ENCODE measurements around the gene EOMES. TPM values are rescaled to one million over a fixed set of nuclear protein-coding genes. Genes with fewer than 3 reads are reported as not detected.

Gene EOMES
- total RNA-seq, 1 donor from 2014 or later: 0.16 TPM

GRCh38 chr3:27681249-27681748 is 40.8 kb downstream of the EOMES start:
- no peak for DNase-seq (ENCODE audit: low spot score)

- DNase-seq (ENCODE audit: low spot score): no peak
Observed at GRCh38 chr3:27680517-27681246, 41.4 kb downstream of the EOMES start.

DNA sequence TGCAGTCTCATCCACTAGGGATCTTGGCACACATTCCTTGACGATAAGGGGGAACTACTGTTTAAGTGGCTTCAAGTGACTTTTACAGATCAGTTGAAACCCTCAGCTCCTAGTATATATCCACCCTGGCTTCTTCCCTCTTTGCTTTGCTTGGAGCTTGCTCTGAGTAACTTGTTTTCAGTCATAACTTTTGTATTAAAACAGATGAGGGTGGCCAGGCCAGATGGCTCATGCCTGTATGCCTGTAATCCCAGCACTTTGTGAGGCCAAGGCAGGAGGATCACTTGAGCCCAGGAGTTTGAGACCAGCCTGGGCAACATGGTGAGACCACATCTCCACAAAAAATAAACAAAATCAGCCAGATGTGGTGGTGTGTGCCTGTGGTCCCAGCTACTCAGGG is 42.4 kb downstream of the EOMES start:
- DNase-seq (ENCODE audit: low spot score): no peak

- DNase-seq (ENCODE audit: low spot score): no peak
Observed at GRCh38 chr3:27678234-27678633, 43.9 kb downstream of the EOMES start.

DNA sequence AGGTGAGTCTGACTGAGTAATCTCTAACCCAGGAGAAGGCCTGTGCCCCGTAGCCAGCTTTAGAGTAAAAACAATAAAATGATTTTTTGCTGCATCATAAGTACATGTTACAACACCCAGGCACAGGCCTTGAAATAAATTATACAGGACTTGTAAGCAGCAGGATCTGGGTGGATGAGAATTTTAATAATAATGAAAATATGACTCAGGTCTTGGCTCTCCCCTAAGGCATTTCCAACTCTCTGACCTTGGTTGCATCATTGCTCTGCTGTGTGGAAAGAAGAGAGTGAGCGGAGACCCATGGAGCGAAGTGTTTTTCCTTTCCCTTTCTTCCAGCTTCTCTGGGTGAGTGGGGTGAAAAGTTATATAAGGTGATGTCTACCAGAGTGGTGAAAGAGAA is 44.6 kb downstream of the EOMES start:
- no peak for DNase-seq (ENCODE audit: low spot score)

GRCh38 chr3:27675287-27675686 is 46.8 kb downstream of the EOMES start:
- DNase-seq (ENCODE audit: low spot score): no peak

- DNase-seq (ENCODE audit: low spot score): no peak
Observed at GRCh38 chr3:27673701-27674100, 48.4 kb downstream of the EOMES start.

- no peak for DNase-seq (ENCODE audit: low spot score)
Observed at GRCh38 chr3:27671101-27671500, 51.0 kb downstream of the EOMES start.

GRCh38 chr3:27670619-27671018 is 51.5 kb downstream of the EOMES start:
- no peak for DNase-seq (ENCODE audit: low spot score)

DNA sequence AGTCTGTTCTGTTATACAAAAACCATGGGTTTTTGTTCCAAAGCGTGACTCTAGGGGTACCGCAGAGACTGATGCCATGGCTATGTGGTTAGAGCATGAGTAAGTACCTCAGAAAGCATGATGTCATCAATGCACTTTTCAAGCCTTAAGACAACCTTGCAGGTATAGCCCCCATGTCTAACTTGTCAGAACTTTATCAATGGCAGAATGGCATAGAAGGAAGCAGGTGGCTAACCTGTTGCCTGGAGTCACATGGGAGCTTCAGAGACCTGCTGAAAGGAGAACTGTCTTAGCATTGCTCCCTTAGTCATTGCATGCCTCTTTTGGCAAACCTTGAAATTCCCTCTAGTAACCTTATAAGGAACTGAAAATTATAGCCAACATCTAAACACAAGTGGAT is 52.5 kb downstream of the EOMES start:
- DNase-seq (ENCODE audit: low spot score): no peak

- DNase-seq (ENCODE audit: low spot score): no peak
Observed at GRCh38 chr3:27667751-27668150, 54.4 kb downstream of the EOMES start.

DNA sequence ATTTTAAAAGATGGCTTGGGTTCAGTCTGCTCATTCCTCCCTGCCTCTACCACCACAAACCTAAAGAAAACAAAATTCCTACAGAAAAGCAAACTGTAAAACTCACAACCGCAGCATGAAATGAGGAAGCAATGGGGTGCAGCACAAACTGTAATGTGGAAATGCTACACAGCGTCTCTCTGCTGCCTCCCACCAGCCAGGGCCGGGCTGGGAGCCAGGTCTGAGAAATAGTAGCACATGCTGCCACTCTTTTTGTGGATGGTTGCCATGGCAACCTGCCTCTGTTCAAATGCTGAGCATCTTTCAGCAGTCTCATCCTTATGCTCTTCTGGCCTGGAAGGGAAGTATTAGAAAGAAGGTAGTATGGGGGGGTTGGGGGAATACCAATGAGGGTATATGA is 55.4 kb downstream of the EOMES start:
- DNase-seq (ENCODE audit: low spot score): peak; percentile 50

DNA sequence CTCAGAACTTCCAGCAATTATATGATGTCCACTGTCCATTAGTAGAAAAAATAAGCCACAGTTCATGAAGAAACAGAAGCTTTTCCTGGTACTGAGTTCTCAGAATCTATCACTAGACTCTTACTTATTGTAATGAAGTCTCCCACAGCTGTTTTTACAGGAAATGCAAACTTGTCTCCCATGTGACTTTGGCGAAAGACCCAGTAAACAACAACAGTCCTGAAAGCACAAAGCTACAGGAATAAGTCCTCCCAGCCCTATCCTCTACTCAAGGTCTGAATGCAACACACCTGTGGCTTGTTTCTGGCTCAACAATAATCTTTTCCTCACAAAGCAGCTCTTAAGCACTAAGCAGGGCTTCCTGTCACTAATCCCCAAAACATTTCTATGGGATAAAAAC is 55.9 kb downstream of the EOMES start:
- DNase-seq (ENCODE audit: low spot score): no peak

Other genes with a start within 250 kb of the EOMES start
- 45.1 TPM for gene SLC4A7, start 237.9 kb downstream of the EOMES start, total RNA-seq

Measured in ureter (tissue), 1 donor.